Measurements from ENCODE around the gene BCL2. TPM values are rescaled to one million over a fixed set of nuclear protein-coding genes. Genes with fewer than 3 reads are reported as not detected.

BCL2 gene
- total RNA-seq, 1 donor from 2014 or later: 14.1 TPM

DNA sequence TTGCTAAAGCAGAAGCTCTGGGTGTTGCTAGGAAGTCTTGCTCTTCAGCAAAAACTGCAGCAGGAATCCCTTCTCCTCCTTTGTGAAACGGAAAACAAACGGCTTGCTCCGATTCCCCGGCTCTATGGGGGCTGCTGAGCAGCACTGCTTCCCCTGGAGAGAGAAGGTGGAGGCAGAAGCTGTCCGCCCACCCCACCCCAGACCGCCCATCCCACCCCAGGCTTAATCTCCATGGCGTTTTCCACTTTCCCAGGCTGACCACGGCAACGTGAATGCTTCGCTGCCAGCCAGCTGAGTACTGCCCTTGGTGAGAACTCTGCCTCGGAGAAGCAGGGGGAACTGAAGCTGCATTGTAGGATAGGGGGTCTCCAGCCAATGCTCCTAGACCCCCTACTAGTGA lies 139.2 kb downstream of the BCL2 start:
- H3K4me3 Mint-ChIP-seq: peak overlapping the region; percentile 21
- H3K9me3 Mint-ChIP-seq: no peaks in the 10 kb centered on the region
- H3K27me3 Mint-ChIP-seq (ENCODE audit: low read depth): no peaks in the 10 kb centered on the region
- no peak overlapping the region for H3K27ac Mint-ChIP-seq (ENCODE audit: unreplicated experiment)
- TF ChIP-seq, protein P1, sequence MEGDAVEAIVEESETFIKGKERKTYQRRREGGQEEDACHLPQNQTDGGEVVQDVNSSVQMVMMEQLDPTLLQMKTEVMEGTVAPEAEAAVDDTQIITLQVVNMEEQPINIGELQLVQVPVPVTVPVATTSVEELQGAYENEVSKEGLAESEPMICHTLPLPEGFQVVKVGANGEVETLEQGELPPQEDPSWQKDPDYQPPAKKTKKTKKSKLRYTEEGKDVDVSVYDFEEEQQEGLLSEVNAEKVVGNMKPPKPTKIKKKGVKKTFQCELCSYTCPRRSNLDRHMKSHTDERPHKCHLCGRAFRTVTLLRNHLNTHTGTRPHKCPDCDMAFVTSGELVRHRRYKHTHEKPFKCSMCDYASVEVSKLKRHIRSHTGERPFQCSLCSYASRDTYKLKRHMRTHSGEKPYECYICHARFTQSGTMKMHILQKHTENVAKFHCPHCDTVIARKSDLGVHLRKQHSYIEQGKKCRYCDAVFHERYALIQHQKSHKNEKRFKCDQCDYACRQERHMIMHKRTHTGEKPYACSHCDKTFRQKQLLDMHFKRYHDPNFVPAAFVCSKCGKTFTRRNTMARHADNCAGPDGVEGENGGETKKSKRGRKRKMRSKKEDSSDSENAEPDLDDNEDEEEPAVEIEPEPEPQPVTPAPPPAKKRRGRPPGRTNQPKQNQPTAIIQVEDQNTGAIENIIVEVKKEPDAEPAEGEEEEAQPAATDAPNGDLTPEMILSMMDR (conservative IDR thresholded peaks at IDR 0.05): no peak
- DNase-seq (ENCODE audit: low read depth, low spot score): no peak
- H3K36me3 Mint-ChIP-seq (ENCODE audit: low read depth): no peaks in the 10 kb centered on the region
- peaks cover 33% of the 10 kb centered on the region for H3K4me1 Mint-ChIP-seq

DNA sequence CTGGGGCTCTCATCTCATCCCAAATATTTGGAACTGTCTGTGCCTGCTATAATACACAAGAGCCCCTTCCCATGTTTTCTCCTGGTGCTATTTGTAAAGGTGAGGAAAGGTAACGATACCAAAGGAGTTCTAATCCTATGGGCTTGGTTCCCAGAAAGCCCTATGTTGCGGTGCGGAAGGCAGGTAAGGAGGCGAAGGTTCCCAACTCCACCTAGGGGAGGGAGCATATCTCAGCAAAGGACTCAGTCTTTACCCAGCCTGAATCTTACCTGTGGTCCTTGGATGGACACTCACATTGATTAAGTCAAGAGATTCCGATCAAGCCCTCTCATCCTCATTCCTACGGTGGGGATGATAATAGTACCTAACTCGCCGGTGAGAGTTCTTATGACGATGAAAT lies 140.1 kb downstream of the BCL2 start:
- peaks cover 33% of the 10 kb centered on the region for H3K4me1 Mint-ChIP-seq
- H3K4me3 Mint-ChIP-seq: no peak overlapping the region

DNA sequence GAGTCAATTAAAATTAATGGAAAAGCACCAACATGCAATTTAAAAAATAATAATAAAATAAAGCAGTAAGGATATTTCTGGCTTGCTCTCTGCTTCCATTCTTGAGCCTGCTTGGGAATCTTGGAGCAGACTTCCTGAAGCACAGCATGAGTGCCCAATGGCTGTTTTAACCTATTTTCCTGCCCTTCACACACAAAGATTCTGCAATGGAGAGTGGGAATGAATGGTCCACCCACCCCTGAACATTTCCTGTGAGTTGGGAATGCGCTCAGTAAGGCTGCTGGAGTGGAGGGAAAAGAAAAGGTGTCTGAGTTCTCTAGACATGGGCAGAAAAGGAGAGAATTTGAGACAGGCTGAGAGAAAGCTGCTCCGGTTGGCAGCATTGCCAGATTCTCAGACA lies 140.6 kb downstream of the BCL2 start:
- no peaks in the 10 kb centered on the region for H3K27me3 Mint-ChIP-seq (ENCODE audit: low read depth)
- H3K4me1 Mint-ChIP-seq: peaks cover 33% of the 10 kb centered on the region
- no peak overlapping the region for H3K27ac Mint-ChIP-seq (ENCODE audit: unreplicated experiment)
- H3K9me3 Mint-ChIP-seq: no peaks in the 10 kb centered on the region
- no peak overlapping the region for H3K4me3 Mint-ChIP-seq
- DNase-seq (ENCODE audit: low read depth, low spot score): no peak
- TF ChIP-seq, protein P1 (conservative IDR thresholded peaks at IDR 0.05): no peak
- H3K36me3 Mint-ChIP-seq (ENCODE audit: low read depth): no peaks in the 10 kb centered on the region

More for the DNA sequence above, 140.1 kb downstream of the BCL2 start:
- Mint-ChIP-seq H3K27me3 (ENCODE audit: low read depth) (no peaks in the 10 kb centered on the region), H3K36me3 (ENCODE audit: low read depth) (no peaks in the 10 kb centered on the region), H3K9me3 (no peaks in the 10 kb centered on the region), H3K27ac (ENCODE audit: unreplicated experiment) (no peak overlapping the region)
- no peak for DNase-seq (ENCODE audit: low read depth, low spot score)
- TF ChIP-seq, protein P1 (conservative IDR thresholded peaks at IDR 0.05): no peak

DNA sequence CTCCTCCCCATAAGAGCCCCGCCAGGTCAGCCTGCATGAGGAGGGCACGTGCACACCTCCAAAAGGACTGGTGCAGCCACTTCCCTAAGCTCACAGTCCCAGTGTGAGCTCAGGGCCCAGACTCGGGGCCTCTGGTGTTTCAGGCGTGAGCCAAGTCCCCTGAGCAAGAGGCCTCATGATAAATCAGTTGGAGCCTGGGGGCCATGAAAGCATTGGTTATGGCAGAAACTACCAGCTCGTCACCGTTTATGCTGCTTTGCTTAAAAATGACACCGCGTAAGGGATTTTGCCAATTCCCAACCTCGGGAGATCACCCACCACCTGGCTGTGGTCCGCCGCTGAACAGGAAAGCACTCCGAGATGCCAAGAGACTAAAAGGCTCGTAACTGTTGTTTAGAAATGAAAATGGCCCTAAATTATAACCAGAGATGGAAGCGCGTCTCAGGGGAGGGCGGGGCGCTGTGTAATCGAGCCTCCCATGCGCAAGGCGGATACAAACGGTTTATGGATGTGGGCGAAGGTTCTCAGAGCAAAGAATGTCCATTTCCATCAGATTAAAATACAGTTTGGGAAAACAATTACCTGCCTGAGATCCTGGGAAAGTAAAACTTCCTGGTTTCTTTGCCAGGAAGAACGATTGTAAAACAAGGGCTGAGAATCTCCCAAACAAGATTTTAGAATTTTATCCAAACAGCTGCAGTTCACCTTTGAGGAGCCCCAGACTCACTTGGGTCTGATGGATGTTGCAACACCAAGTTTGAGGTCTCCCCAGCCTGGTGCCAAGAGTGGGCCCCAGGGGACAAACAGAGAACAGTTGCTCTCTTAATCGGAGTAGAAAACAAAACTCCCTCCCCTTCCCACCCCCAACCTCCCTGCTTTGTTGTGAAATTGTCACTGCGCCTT lies 141.4 kb downstream of the BCL2 start:
- DNase-seq (ENCODE audit: low read depth, low spot score): no peak

DNA sequence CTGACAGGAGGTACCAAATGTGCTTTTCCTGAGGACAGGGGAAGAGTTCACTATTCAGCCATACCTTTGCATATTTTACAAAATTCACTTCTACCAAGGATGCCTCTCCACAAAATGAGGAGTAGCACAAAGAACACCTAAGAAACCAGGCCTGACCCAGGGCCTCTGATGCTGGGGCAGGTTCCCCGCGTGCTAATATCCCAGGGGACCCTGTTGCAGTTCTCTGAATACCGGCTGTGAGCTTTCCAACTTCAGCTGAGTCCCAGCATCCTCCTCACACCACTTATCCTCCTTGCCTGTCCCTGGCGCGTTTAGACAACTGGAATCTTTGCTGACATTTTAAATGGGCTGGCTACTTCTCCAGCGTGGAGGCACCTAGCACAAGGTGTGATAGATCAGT lies 142.3 kb downstream of the BCL2 start:
- Mint-ChIP-seq H3K27me3 (ENCODE audit: low read depth) (no peaks in the 10 kb centered on the region), H3K4me1 (peaks cover 30% of the 10 kb centered on the region), H3K27ac (ENCODE audit: unreplicated experiment) (no peak overlapping the region), H3K36me3 (ENCODE audit: low read depth) (no peaks in the 10 kb centered on the region), H3K9me3 (no peaks in the 10 kb centered on the region), H3K4me3 (no peak overlapping the region)
- TF ChIP-seq, protein P1 (conservative IDR thresholded peaks at IDR 0.05): no peak
- DNase-seq (ENCODE audit: low read depth, low spot score): no peak

More for the DNA sequence above, 141.4 kb downstream of the BCL2 start:
- Mint-ChIP-seq H3K4me1 (peaks cover 33% of the 10 kb centered on the region), H3K27ac (ENCODE audit: unreplicated experiment) (no peak overlapping the region), H3K36me3 (ENCODE audit: low read depth) (no peaks in the 10 kb centered on the region), H3K9me3 (no peaks in the 10 kb centered on the region), H3K27me3 (ENCODE audit: low read depth) (no peaks in the 10 kb centered on the region), H3K4me3 (no peak overlapping the region)
- TF ChIP-seq, protein P1 (conservative IDR thresholded peaks at IDR 0.05): no peak
